Tibial nerve (tissue), 4 donors: ENCODE measurements around the gene ZNF74.

Experiments
- EP300 ChIP-seq, 2 donors: sonication (generic); formaldehyde crosslinking; IDR thresholded peaks; one replicate each; pipeline ENCODE4 v1.6.1; 2017; ENCODE audit warnings: antibody characterized with exemption in 2 of 2, mild to moderate bottlenecking in 1 of 2
- POLR2A ChIP-seq, 2 donors: fragments of 450-650 bp; IDR thresholded peaks; one replicate each; pipeline ENCODE4 v1.6.1; 2017; ENCODE audit warnings: antibody characterized with exemption in 2 of 2, mild to moderate bottlenecking in 2 of 2, moderate library complexity in 2 of 2
- TF ChIP-seq, protein P1 (sequence below), 5 experiments: fragments of 200-600 bp in 3 of 5; fragments of 450-650 bp in 2 of 5; sonication (generic) in 3 of 5; IDR thresholded peaks; one replicate each; pipeline ENCODE4 v1.5.1; 2016 to 2019; ENCODE audit warnings: antibody characterized with exemption in 5 of 5, mild to moderate bottlenecking in 3 of 5, moderate library complexity in 2 of 5

DNA sequence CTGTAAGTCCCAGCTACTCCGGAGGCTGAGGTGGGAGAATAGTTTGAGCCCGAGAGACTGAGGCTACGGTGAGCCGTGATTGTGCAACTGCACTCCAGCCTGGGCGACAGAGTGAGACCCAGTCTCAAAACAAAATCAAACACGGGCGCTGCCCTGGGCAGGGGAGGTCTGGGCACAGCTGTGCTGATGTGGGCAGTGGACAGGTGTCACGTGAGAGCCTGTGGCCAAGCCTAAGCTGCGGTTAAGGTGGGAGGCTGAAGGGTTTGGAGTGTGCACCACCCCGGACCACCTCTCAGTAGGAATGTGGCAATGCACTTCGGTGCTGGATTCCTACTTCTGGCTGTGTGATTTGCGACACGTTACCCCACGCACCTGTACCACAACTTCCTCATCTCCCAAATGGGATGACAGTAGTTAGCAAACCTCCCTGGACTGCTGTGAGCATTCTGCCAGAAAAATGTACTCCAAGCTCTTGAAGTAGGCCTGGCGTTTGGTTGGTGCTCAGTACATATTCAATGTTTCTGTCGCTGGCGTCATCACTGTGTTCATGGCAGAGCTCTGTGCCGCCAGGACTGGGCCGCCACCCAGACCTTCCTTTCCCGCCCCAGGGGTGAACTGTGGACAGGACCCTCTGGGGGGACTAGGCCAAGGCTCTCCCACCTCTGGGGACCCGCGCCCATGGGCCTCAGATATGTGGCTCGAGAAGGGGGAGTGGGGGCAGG, 807 bp upstream of the ZNF74 start:
- TF ChIP-seq, protein P1, sequence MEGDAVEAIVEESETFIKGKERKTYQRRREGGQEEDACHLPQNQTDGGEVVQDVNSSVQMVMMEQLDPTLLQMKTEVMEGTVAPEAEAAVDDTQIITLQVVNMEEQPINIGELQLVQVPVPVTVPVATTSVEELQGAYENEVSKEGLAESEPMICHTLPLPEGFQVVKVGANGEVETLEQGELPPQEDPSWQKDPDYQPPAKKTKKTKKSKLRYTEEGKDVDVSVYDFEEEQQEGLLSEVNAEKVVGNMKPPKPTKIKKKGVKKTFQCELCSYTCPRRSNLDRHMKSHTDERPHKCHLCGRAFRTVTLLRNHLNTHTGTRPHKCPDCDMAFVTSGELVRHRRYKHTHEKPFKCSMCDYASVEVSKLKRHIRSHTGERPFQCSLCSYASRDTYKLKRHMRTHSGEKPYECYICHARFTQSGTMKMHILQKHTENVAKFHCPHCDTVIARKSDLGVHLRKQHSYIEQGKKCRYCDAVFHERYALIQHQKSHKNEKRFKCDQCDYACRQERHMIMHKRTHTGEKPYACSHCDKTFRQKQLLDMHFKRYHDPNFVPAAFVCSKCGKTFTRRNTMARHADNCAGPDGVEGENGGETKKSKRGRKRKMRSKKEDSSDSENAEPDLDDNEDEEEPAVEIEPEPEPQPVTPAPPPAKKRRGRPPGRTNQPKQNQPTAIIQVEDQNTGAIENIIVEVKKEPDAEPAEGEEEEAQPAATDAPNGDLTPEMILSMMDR (IDR thresholded peaks at IDR 0.05): no peak
- TF ChIP-seq POLR2A (IDR thresholded peaks at IDR 0.05) (no peak), EP300 (IDR thresholded peaks at IDR 0.05) (no peak)
